Brain microvascular endothelial cell (primary cell): ENCODE measurements around the gene SLC2A9.

Experiments
- DNase-seq: peaks from one replicate; pipeline ENCODE4 v3.0.0-alpha.2; 2020
- H3K27ac ChIP-seq: fragments of 250-450 bp; sonication (Bioruptor Pico); 2 replicates; pipeline ENCODE4 v1.5.1; 2020; ENCODE audit warnings: mild to moderate bottlenecking, moderate library complexity
- H3K27me3 ChIP-seq: fragments of 250-450 bp; sonication (Bioruptor Pico); replicated peaks from 2 replicates; pipeline ENCODE4 v1.5.1; 2020; ENCODE audit warnings: mild to moderate bottlenecking
- H3K36me3 ChIP-seq: fragments of 250-450 bp; sonication (Bioruptor Pico); replicated peaks from 2 replicates; pipeline ENCODE4 v1.5.1; 2020; ENCODE audit warnings: mild to moderate bottlenecking
- H3K4me3 ChIP-seq: 2 replicates; pipeline ENCODE4 v1.5.1; 2011; ENCODE audit warnings: low read depth, mild to moderate bottlenecking, control low read depth, low read length, moderate library complexity
- CTCF ChIP-seq: IDR thresholded peaks from 2 replicates; pipeline ENCODE4 v1.5.1; 2011; ENCODE audit warnings: low read depth, mild to moderate bottlenecking, moderate library complexity, low read length, control low read depth, inconsistent platforms; ENCODE audit errors: missing control alignments
- in situ Hi-C: cut with HindIII; loops from 2 replicates; pipeline ENCODE4 v1.10.0; 2017; ENCODE audit warnings: low sequenced_read_pairs, low pct_ligation_motif_present

SLC2A9 gene

GRCh38 chr4:9933184-9933583 lies 88.1 kb downstream of the SLC2A9 start:
- TF ChIP-seq CTCF, result no peak
- no peaks in the 10 kb centered on the region for H3K36me3 ChIP-seq
- H3K4me3 ChIP-seq, result no peak overlapping the region
- H3K27ac ChIP-seq, result no peak overlapping the region
- in situ Hi-C loops, result no loop called here
- no peaks in the 10 kb centered on the region for H3K27me3 ChIP-seq
- DNase-seq, result no peak

- Histone ChIP-seq H3K27ac (no peak overlapping the region), H3K36me3 (no peaks in the 10 kb centered on the region), H3K27me3 (no peaks in the 10 kb centered on the region), H3K4me3 (no peak overlapping the region)
- no peak for TF ChIP-seq CTCF
- DNase-seq, result no peak
- in situ Hi-C loops, result no loop called here
Measured at GRCh38 chr4:9932771-9933170, 88.5 kb downstream of the SLC2A9 start.

- in situ Hi-C loops, result no loop called here
- Histone ChIP-seq H3K27ac (no peak overlapping the region), H3K4me3 (no peak overlapping the region), H3K27me3 (no peaks in the 10 kb centered on the region), H3K36me3 (no peaks in the 10 kb centered on the region)
- no peak for TF ChIP-seq CTCF
- no peak for DNase-seq
Measured at GRCh38 chr4:9931146-9931545, 90.2 kb downstream of the SLC2A9 start.

GRCh38 chr4:9929111-9929510 lies 92.2 kb downstream of the SLC2A9 start:
- TF ChIP-seq CTCF, result no peak
- Histone ChIP-seq H3K27me3 (no peaks in the 10 kb centered on the region), H3K36me3 (no peaks in the 10 kb centered on the region), H3K4me3 (no peak overlapping the region), H3K27ac (no peak overlapping the region)
- in situ Hi-C loops, result no loop called here
- no peak for DNase-seq

- no peak for TF ChIP-seq CTCF
- DNase-seq, result no peak
- Histone ChIP-seq H3K36me3 (no peaks in the 10 kb centered on the region), H3K27ac (no peak overlapping the region), H3K27me3 (no peaks in the 10 kb centered on the region), H3K4me3 (no peak overlapping the region)
- in situ Hi-C loops, result no loop called here
Measured at GRCh38 chr4:9927341-9928007, 93.8 kb downstream of the SLC2A9 start.

- no peak overlapping the region for H3K27ac ChIP-seq
- no peak for DNase-seq
- no peak for TF ChIP-seq CTCF
- no peak overlapping the region for H3K4me3 ChIP-seq
- in situ Hi-C loops, result no loop called here
- no peaks in the 10 kb centered on the region for H3K27me3 ChIP-seq
- no peaks in the 10 kb centered on the region for H3K36me3 ChIP-seq
Measured at GRCh38 chr4:9926586-9926985, 94.7 kb downstream of the SLC2A9 start.
